H1 (cell line): ENCODE measurements around the gene AP1S1. TPM values are rescaled to one million over a fixed set of nuclear protein-coding genes. Genes with fewer than 3 reads are reported as not detected.
"Not testable (repeated sequence)": the region's sequence is repeated elsewhere in the genome, so short reads cannot be mapped to it uniquely, and the experiment has no call there.

Experiments used
- CTCF ChIA-PET: fragments of 300-600 bp; sonication (Branson Sonifier 250); formaldehyde crosslinking; loops from one replicate; lab custom pipeline; 2021; ENCODE audit not compliant: partially characterized antibody; lab: Charles Lee
- POLR2A ChIA-PET: fragments of 300-600 bp; sonication (Branson Sonifier 250); formaldehyde crosslinking; loops from one replicate; lab custom pipeline; 2021; ENCODE audit warnings: inconsistent platforms; ENCODE audit not compliant: partially characterized antibody; lab: Charles Lee
- DNase-seq, 2 experiments: peaks; one replicate each; pipeline versions ENCODE4 v3.0.0 to v3.0.0-alpha.2; 2010 to 2022; ENCODE audit warnings: low spot score in 2 of 2, low read depth in 1 of 2, mixed read lengths in 1 of 2
- FAIRE-seq: peaks from 2 replicates; lab custom pipeline; 2011; peaks lifted over from hg19 to GRCh38; lab: Jason Lieb, UNC
- H2AFZ ChIP-seq: 2 replicates; pipeline ENCODE4 v1.8.1; 2012; ENCODE audit warnings: low read length, inconsistent platforms
- H2AK5ac ChIP-seq: 2 replicates; pipeline ENCODE4 v1.6.1; 2013; ENCODE audit warnings: low read depth, low read length
- H2BK120ac ChIP-seq: replicated peaks from 2 replicates; pipeline ENCODE3; 2013; ENCODE audit warnings: low read depth, low read length, inconsistent platforms
- H2BK12ac ChIP-seq: 2 replicates; pipeline ENCODE4 v1.6.1; 2013; ENCODE audit warnings: low read depth, low read length
- H2BK15ac ChIP-seq: 2 replicates; pipeline ENCODE4 v1.6.1; 2013; ENCODE audit warnings: low read length
- H2BK20ac ChIP-seq: 2 replicates; pipeline ENCODE4 v1.6.1; 2013; ENCODE audit warnings: low read length
- H2BK5ac ChIP-seq: 2 replicates; pipeline ENCODE4 v1.6.1; 2013; ENCODE audit warnings: low read depth, low read length
- H3K14ac ChIP-seq: 2 replicates; pipeline ENCODE4 v1.6.1; 2013; ENCODE audit warnings: inconsistent platforms; ENCODE audit not compliant: insufficient read length
- H3K18ac ChIP-seq: 2 replicates; pipeline ENCODE4 v1.6.1; 2013; ENCODE audit warnings: low read length; ENCODE audit errors: extremely low read depth
- H3K23ac ChIP-seq: 2 replicates; pipeline ENCODE4 v1.6.1; 2013; ENCODE audit warnings: inconsistent platforms; ENCODE audit not compliant: insufficient read length
- H3K23me2 ChIP-seq: 2 replicates; pipeline ENCODE4 v1.6.1; 2013; ENCODE audit warnings: low read depth, low read length
- H3K27ac ChIP-seq: 2 replicates; pipeline ENCODE4 v1.6.1; 2011; ENCODE audit warnings: low read depth, low read length, inconsistent platforms
- H3K27me3 ChIP-seq, 4 experiments: replicated peaks in 1 of 4; 1 replicate in 1 of 4; 2 replicates in 3 of 4; pipeline versions ENCODE4 v1.6.1 to v1.8.1; 2011 to 2013; ENCODE audit warnings: low read length in 3 of 4, mild to moderate bottlenecking in 3 of 4, inconsistent platforms in 2 of 4, mixed read lengths in 2 of 4, moderate library complexity in 1 of 4; ENCODE audit not compliant: control insufficient read depth in 3 of 4, insufficient read depth in 3 of 4; ENCODE audit errors: extremely low read depth in 1 of 4
- H3K36me3 ChIP-seq, 4 experiments: 2 replicates each; pipeline versions ENCODE4 v1.6.1 to v1.8.1; 2011 to 2013; ENCODE audit warnings: mild to moderate bottlenecking in 4 of 4, low read length in 3 of 4, moderate library complexity in 2 of 4, control low read depth in 1 of 4, inconsistent platforms in 1 of 4; ENCODE audit not compliant: insufficient read depth in 4 of 4, control insufficient read depth in 2 of 4
- H3K4ac ChIP-seq: replicated peaks from 2 replicates; pipeline ENCODE3; 2013; ENCODE audit warnings: low read length, low read depth, mixed read lengths, inconsistent platforms; ENCODE audit not compliant: insufficient read length
- H3K4me1 ChIP-seq, 4 experiments: replicated peaks in 1 of 4; 1 replicate in 1 of 4; 2 replicates in 3 of 4; pipeline versions ENCODE4 v1.6.1 to v1.8.1; 2011 to 2013; ENCODE audit warnings: low read length in 3 of 4, inconsistent platforms in 2 of 4, mixed read lengths in 1 of 4; ENCODE audit not compliant: insufficient read depth in 4 of 4, control insufficient read depth in 3 of 4
- H3K4me2 ChIP-seq, 2 experiments: 2 replicates each; pipeline versions ENCODE4 v1.6.1 to v1.8.1; 2011 to 2013; ENCODE audit warnings: low read depth in 2 of 2, low read length in 2 of 2, control low read depth in 1 of 2, inconsistent platforms in 1 of 2, mild to moderate bottlenecking in 1 of 2; ENCODE audit not compliant: insufficient read depth in 1 of 2
- H3K4me3 ChIP-seq, 4 experiments: fragments of 200-600, 300-600 bp in 1 of 4; sonication (generic), shearing (Covaris generic), sonication (Bioruptor Twin) in 1 of 4; 2 replicates each; pipeline versions ENCODE4 v1.5.1 to v1.8.1; 2011 to 2016; ENCODE audit warnings: low read length in 4 of 4, low read depth in 3 of 4, control low read depth in 2 of 4, inconsistent platforms in 2 of 4, mild to moderate bottlenecking in 2 of 4, mixed read lengths in 1 of 4, moderate library complexity in 1 of 4; ENCODE audit not compliant: insufficient read depth in 2 of 4; ENCODE audit errors: extremely low read depth in 1 of 4
- H3K56ac ChIP-seq: replicated peaks from 2 replicates; pipeline ENCODE3; 2013; ENCODE audit warnings: low read depth, mild to moderate bottlenecking, mixed read lengths, low read length, inconsistent platforms; ENCODE audit not compliant: insufficient read length
- H3K79me1 ChIP-seq: 2 replicates; pipeline ENCODE4 v1.6.1; 2013; ENCODE audit warnings: low read depth, low read length, control low read depth
- H3K79me2 ChIP-seq, 2 experiments: 2 replicates each; pipeline versions ENCODE4 v1.6.1 to v1.8.1; 2012 to 2013; ENCODE audit warnings: low read length in 2 of 2, mild to moderate bottlenecking in 2 of 2, inconsistent platforms in 1 of 2; ENCODE audit not compliant: insufficient read depth in 2 of 2, control insufficient read depth in 1 of 2
- H3K9ac ChIP-seq, 4 experiments: replicated peaks in 1 of 4; 1 replicate in 1 of 4; 2 replicates in 3 of 4; pipeline versions ENCODE4 v1.6.1 to v1.8.1; 2011 to 2013; ENCODE audit warnings: low read depth in 3 of 4, low read length in 3 of 4, control low read depth in 2 of 4, mild to moderate bottlenecking in 2 of 4, moderate library complexity in 2 of 4, inconsistent platforms in 1 of 4; ENCODE audit errors: extremely low read depth in 1 of 4
- H3K9me3 ChIP-seq, 2 experiments: 2 replicates each; pipeline versions ENCODE4 v1.6.1 to v1.8.1; 2012 to 2013; ENCODE audit warnings: mild to moderate bottlenecking in 2 of 2, moderate library complexity in 2 of 2, control low read depth in 1 of 2, inconsistent platforms in 1 of 2, low read depth in 1 of 2, low read length in 1 of 2, mixed read lengths in 1 of 2; ENCODE audit not compliant: insufficient read depth in 2 of 2
- H4K20me1 ChIP-seq, 2 experiments: replicated peaks in 1 of 2; 2 replicates each; pipeline versions ENCODE3 to v1.8.1; 2011 to 2013; ENCODE audit warnings: inconsistent platforms in 2 of 2, low read length in 2 of 2, mild to moderate bottlenecking in 1 of 2; ENCODE audit not compliant: insufficient read depth in 2 of 2, control insufficient read depth in 1 of 2
- H4K5ac ChIP-seq: 2 replicates; pipeline ENCODE4 v1.6.1; 2013; ENCODE audit warnings: low read length, low read depth, mixed read lengths, inconsistent platforms; ENCODE audit not compliant: insufficient read length
- H4K8ac ChIP-seq: 2 replicates; pipeline ENCODE4 v1.8.0; 2013; ENCODE audit warnings: mild to moderate bottlenecking, moderate library complexity, low read length, inconsistent platforms; ENCODE audit not compliant: insufficient read depth; ENCODE audit errors: extremely low read depth
- H4K91ac ChIP-seq: replicated peaks from 2 replicates; pipeline ENCODE3; 2013; ENCODE audit warnings: low read length, mixed read lengths, inconsistent platforms; ENCODE audit not compliant: insufficient read length
- WGBS, 2 experiments: shearing (Covaris generic) in 1 of 2; methylation state at CpG; one replicate each; pipeline versions ENCODE4 v1.1.6 to v1.1.7; 2013 to 2015; ENCODE audit warnings: low lambda C conversion rate in 2 of 2, mixed read lengths in 2 of 2, inconsistent platforms in 1 of 2, low coverage in 1 of 2, missing lambda C conversion rate in 1 of 2; ENCODE audit not compliant: insufficient replicate concordance in 2 of 2, insufficient coverage in 1 of 2, insufficient read length in 1 of 2; ENCODE audit errors: extremely low coverage in 1 of 2, missing lambda C conversion rate in 1 of 2; 5-methylcytosine and 5-hydroxymethylcytosine counted together
- polyA plus RNA-seq, 7 experiments: library from polyadenylated mRNA; depleted of rRNA in 3 of 7; stranded (reverse) in 5 of 7; unstranded in 2 of 7; fragments of >200 nt in 5 of 7; fragments of 200-250 nt in 2 of 7; gene quantifications; 1 replicate in 5 of 7; 2 replicates in 1 of 7; 4 replicates in 1 of 7; pipeline versions ENCODE4 v1.2.1 to v1.2.3, GENCODE V29; 2011 to 2013; ENCODE audit warnings: missing spikeins in 2 of 7, mixed read lengths in 2 of 7
- total RNA-seq: library from RNA; stranded (reverse); fragmentation: NEBNext Ultra II Directional; extraction: Animal tissue kit (Norgen Biotek cat#: 25700); gene quantifications from 2 replicates; pipeline ENCODE4 v1.2.1, GENCODE V29; 2021

AP1S1 gene
- total and polyA plus RNA-seq, 2 of the 8 experiments (the other 6 are each of a cell fraction or from before 2014, with no cell fraction given) = 56.1 to 59.3 TPM

- H4K91ac ChIP-seq, H3K9ac ChIP-seq, H3K79me1 ChIP-seq, H4K20me1 ChIP-seq, H2AK5ac ChIP-seq, H2BK120ac ChIP-seq, H3K23ac ChIP-seq, H3K9me3 ChIP-seq, H3K18ac ChIP-seq, H3K56ac ChIP-seq, H3K14ac ChIP-seq, H3K4ac ChIP-seq, H3K79me2 ChIP-seq, DNase-seq, H4K5ac ChIP-seq, H3K4me3 ChIP-seq, H2BK20ac ChIP-seq, H3K36me3 ChIP-seq, H2AFZ ChIP-seq, H3K23me2 ChIP-seq, H4K8ac ChIP-seq, FAIRE-seq, H2BK15ac ChIP-seq, H2BK5ac ChIP-seq, H3K4me2 ChIP-seq, H3K27ac ChIP-seq: not testable (repeated sequence)
- 95% methylated on average over 7 of the region's 10 CpGs; no CpG with 5 or more reads in 1 of the 2 experiments for WGBS, 2 experiments
- Histone ChIP-seq H2BK12ac (0 out of 2 replicates have a peak overlapping the region, but pooled peaks have one; percentile 55), H3K27me3 (peaks cover 0 to 16% (median 9%) of the 10 kb centered on the region in 4 experiments; a peak in 5 of 7 replicates), H3K4me1 (peaks cover 5 to 20% (median 13%) of the 10 kb centered on the region in 4 experiments)
- POLR2A ChIA-PET = interaction anchor here (0.6 to 2.0 kb wide), 10 partner anchors 8 to 114 kb away, joined by 3 to 7 read pairs (median 4); partner anchors contain the start of genes NAT16 and TRIM56
- CTCF ChIA-PET = interaction anchor here (1.1 to 12.3 kb wide), 6 partner anchors 7 to 58 kb away, joined by 4 to 168 read pairs (median 6); no protein-coding TSS in a partner anchor
Observed at GRCh38 chr7:101199522-101199921, 45.2 kb downstream of the AP1S1 start.
